H1 (cell line): ENCODE results near the gene SLC22A23. TPM values are rescaled to one million over a fixed set of nuclear protein-coding genes. Genes with fewer than 3 reads are reported as not detected.

Experiments
- CTCF ChIA-PET: fragments of 300-600 bp; sonication (Branson Sonifier 250); formaldehyde crosslinking; loops from one replicate; lab custom pipeline; 2021; ENCODE audit not compliant: partially characterized antibody; lab: Charles Lee
- POLR2A ChIA-PET: fragments of 300-600 bp; sonication (Branson Sonifier 250); formaldehyde crosslinking; loops from one replicate; lab custom pipeline; 2021; ENCODE audit warnings: inconsistent platforms; ENCODE audit not compliant: partially characterized antibody; lab: Charles Lee
- DNase-seq, 2 experiments: peaks; one replicate each; pipeline versions ENCODE4 v3.0.0 to v3.0.0-alpha.2; 2010 to 2022; ENCODE audit warnings: low spot score in 2 of 2, low read depth in 1 of 2, mixed read lengths in 1 of 2
- FAIRE-seq: peaks from 2 replicates; lab custom pipeline; 2011; peaks lifted over from hg19 to GRCh38; lab: Jason Lieb, UNC
- H2AFZ ChIP-seq: 2 replicates; pipeline ENCODE4 v1.8.1; 2012; ENCODE audit warnings: low read length, inconsistent platforms
- H2AK5ac ChIP-seq: 2 replicates; pipeline ENCODE4 v1.6.1; 2013; ENCODE audit warnings: low read depth, low read length
- H2BK120ac ChIP-seq: replicated peaks from 2 replicates; pipeline ENCODE3; 2013; ENCODE audit warnings: low read depth, low read length, inconsistent platforms
- H2BK12ac ChIP-seq: 2 replicates; pipeline ENCODE4 v1.6.1; 2013; ENCODE audit warnings: low read depth, low read length
- H2BK15ac ChIP-seq: 2 replicates; pipeline ENCODE4 v1.6.1; 2013; ENCODE audit warnings: low read length
- H2BK20ac ChIP-seq: 2 replicates; pipeline ENCODE4 v1.6.1; 2013; ENCODE audit warnings: low read length
- H2BK5ac ChIP-seq: 2 replicates; pipeline ENCODE4 v1.6.1; 2013; ENCODE audit warnings: low read depth, low read length
- H3K14ac ChIP-seq: 2 replicates; pipeline ENCODE4 v1.6.1; 2013; ENCODE audit warnings: inconsistent platforms; ENCODE audit not compliant: insufficient read length
- H3K18ac ChIP-seq: 2 replicates; pipeline ENCODE4 v1.6.1; 2013; ENCODE audit warnings: low read length; ENCODE audit errors: extremely low read depth
- H3K23ac ChIP-seq: 2 replicates; pipeline ENCODE4 v1.6.1; 2013; ENCODE audit warnings: inconsistent platforms; ENCODE audit not compliant: insufficient read length
- H3K23me2 ChIP-seq: 2 replicates; pipeline ENCODE4 v1.6.1; 2013; ENCODE audit warnings: low read depth, low read length
- H3K27ac ChIP-seq: 2 replicates; pipeline ENCODE4 v1.6.1; 2011; ENCODE audit warnings: low read depth, low read length, inconsistent platforms
- H3K27me3 ChIP-seq, 4 experiments: replicated peaks in 1 of 4; 1 replicate in 1 of 4; 2 replicates in 3 of 4; pipeline versions ENCODE4 v1.6.1 to v1.8.1; 2011 to 2013; ENCODE audit warnings: low read length in 3 of 4, mild to moderate bottlenecking in 3 of 4, inconsistent platforms in 2 of 4, mixed read lengths in 2 of 4, moderate library complexity in 1 of 4; ENCODE audit not compliant: control insufficient read depth in 3 of 4, insufficient read depth in 3 of 4; ENCODE audit errors: extremely low read depth in 1 of 4
- H3K36me3 ChIP-seq, 4 experiments: 2 replicates each; pipeline versions ENCODE4 v1.6.1 to v1.8.1; 2011 to 2013; ENCODE audit warnings: mild to moderate bottlenecking in 4 of 4, low read length in 3 of 4, moderate library complexity in 2 of 4, control low read depth in 1 of 4, inconsistent platforms in 1 of 4; ENCODE audit not compliant: insufficient read depth in 4 of 4, control insufficient read depth in 2 of 4
- H3K4ac ChIP-seq: replicated peaks from 2 replicates; pipeline ENCODE3; 2013; ENCODE audit warnings: low read length, low read depth, mixed read lengths, inconsistent platforms; ENCODE audit not compliant: insufficient read length
- H3K4me1 ChIP-seq, 4 experiments: replicated peaks in 1 of 4; 1 replicate in 1 of 4; 2 replicates in 3 of 4; pipeline versions ENCODE4 v1.6.1 to v1.8.1; 2011 to 2013; ENCODE audit warnings: low read length in 3 of 4, inconsistent platforms in 2 of 4, mixed read lengths in 1 of 4; ENCODE audit not compliant: insufficient read depth in 4 of 4, control insufficient read depth in 3 of 4
- H3K4me2 ChIP-seq, 2 experiments: 2 replicates each; pipeline versions ENCODE4 v1.6.1 to v1.8.1; 2011 to 2013; ENCODE audit warnings: low read depth in 2 of 2, low read length in 2 of 2, control low read depth in 1 of 2, inconsistent platforms in 1 of 2, mild to moderate bottlenecking in 1 of 2; ENCODE audit not compliant: insufficient read depth in 1 of 2
- H3K4me3 ChIP-seq, 4 experiments: fragments of 200-600, 300-600 bp in 1 of 4; sonication (generic), shearing (Covaris generic), sonication (Bioruptor Twin) in 1 of 4; 2 replicates each; pipeline versions ENCODE4 v1.5.1 to v1.8.1; 2011 to 2016; ENCODE audit warnings: low read length in 4 of 4, low read depth in 3 of 4, control low read depth in 2 of 4, inconsistent platforms in 2 of 4, mild to moderate bottlenecking in 2 of 4, mixed read lengths in 1 of 4, moderate library complexity in 1 of 4; ENCODE audit not compliant: insufficient read depth in 2 of 4; ENCODE audit errors: extremely low read depth in 1 of 4
- H3K56ac ChIP-seq: replicated peaks from 2 replicates; pipeline ENCODE3; 2013; ENCODE audit warnings: low read depth, mild to moderate bottlenecking, mixed read lengths, low read length, inconsistent platforms; ENCODE audit not compliant: insufficient read length
- H3K79me1 ChIP-seq: 2 replicates; pipeline ENCODE4 v1.6.1; 2013; ENCODE audit warnings: low read depth, low read length, control low read depth
- H3K79me2 ChIP-seq, 2 experiments: 2 replicates each; pipeline versions ENCODE4 v1.6.1 to v1.8.1; 2012 to 2013; ENCODE audit warnings: low read length in 2 of 2, mild to moderate bottlenecking in 2 of 2, inconsistent platforms in 1 of 2; ENCODE audit not compliant: insufficient read depth in 2 of 2, control insufficient read depth in 1 of 2
- H3K9ac ChIP-seq, 4 experiments: replicated peaks in 1 of 4; 1 replicate in 1 of 4; 2 replicates in 3 of 4; pipeline versions ENCODE4 v1.6.1 to v1.8.1; 2011 to 2013; ENCODE audit warnings: low read depth in 3 of 4, low read length in 3 of 4, control low read depth in 2 of 4, mild to moderate bottlenecking in 2 of 4, moderate library complexity in 2 of 4, inconsistent platforms in 1 of 4; ENCODE audit errors: extremely low read depth in 1 of 4
- H3K9me3 ChIP-seq, 2 experiments: 2 replicates each; pipeline versions ENCODE4 v1.6.1 to v1.8.1; 2012 to 2013; ENCODE audit warnings: mild to moderate bottlenecking in 2 of 2, moderate library complexity in 2 of 2, control low read depth in 1 of 2, inconsistent platforms in 1 of 2, low read depth in 1 of 2, low read length in 1 of 2, mixed read lengths in 1 of 2; ENCODE audit not compliant: insufficient read depth in 2 of 2
- H4K20me1 ChIP-seq, 2 experiments: replicated peaks in 1 of 2; 2 replicates each; pipeline versions ENCODE3 to v1.8.1; 2011 to 2013; ENCODE audit warnings: inconsistent platforms in 2 of 2, low read length in 2 of 2, mild to moderate bottlenecking in 1 of 2; ENCODE audit not compliant: insufficient read depth in 2 of 2, control insufficient read depth in 1 of 2
- H4K5ac ChIP-seq: 2 replicates; pipeline ENCODE4 v1.6.1; 2013; ENCODE audit warnings: low read length, low read depth, mixed read lengths, inconsistent platforms; ENCODE audit not compliant: insufficient read length
- H4K8ac ChIP-seq: 2 replicates; pipeline ENCODE4 v1.8.0; 2013; ENCODE audit warnings: mild to moderate bottlenecking, moderate library complexity, low read length, inconsistent platforms; ENCODE audit not compliant: insufficient read depth; ENCODE audit errors: extremely low read depth
- H4K91ac ChIP-seq: replicated peaks from 2 replicates; pipeline ENCODE3; 2013; ENCODE audit warnings: low read length, mixed read lengths, inconsistent platforms; ENCODE audit not compliant: insufficient read length
- ATF2 ChIP-seq: IDR thresholded peaks from 2 replicates; pipeline ENCODE4 v1.6.1; 2012; ENCODE audit warnings: low read length, inconsistent platforms
- BACH1 ChIP-seq: IDR thresholded peaks from 2 replicates; pipeline ENCODE4 v1.6.1; 2012; ENCODE audit warnings: low read length, improper control_type of control experiment
- CEBPB ChIP-seq: IDR thresholded peaks from 2 replicates; pipeline ENCODE4 v1.6.1; 2012; ENCODE audit warnings: low read depth, low read length
- E2F6 ChIP-seq: IDR thresholded peaks from 2 replicates; pipeline ENCODE4 v1.6.1; 2012; ENCODE audit warnings: inconsistent platforms
- FOSL1 ChIP-seq: IDR thresholded peaks from 2 replicates; pipeline ENCODE4 v1.6.1; 2011; ENCODE audit warnings: mild to moderate bottlenecking, low read depth, low read length, moderate library complexity; ENCODE audit not compliant: insufficient read depth
- JUN ChIP-seq: IDR thresholded peaks from 2 replicates; pipeline ENCODE4 v1.6.1; 2011; ENCODE audit warnings: low read depth, mild to moderate bottlenecking, improper control_type of control experiment, low read length
- JUND ChIP-seq: IDR thresholded peaks from 2 replicates; pipeline ENCODE4 v1.6.1; 2011; ENCODE audit warnings: mild to moderate bottlenecking, improper control_type of control experiment, low read length
- MAFK ChIP-seq: IDR thresholded peaks from 2 replicates; pipeline ENCODE4 v1.6.1; 2012; ENCODE audit warnings: low read depth, mild to moderate bottlenecking, improper control_type of control experiment, low read length
- NANOG ChIP-seq: IDR thresholded peaks from 2 replicates; pipeline ENCODE4 v1.6.1; 2011; ENCODE audit warnings: low read length, low read depth, mild to moderate bottlenecking, inconsistent platforms; ENCODE audit not compliant: insufficient read depth, poor library complexity, severe bottlenecking
- NRF1 ChIP-seq: IDR thresholded peaks from 2 replicates; pipeline ENCODE4 v1.6.1; 2011; ENCODE audit warnings: mild to moderate bottlenecking, low read depth, low read length, improper control_type of control experiment
- PHF8 ChIP-seq: fragments of 200-600 bp; sonication (generic); conservative IDR thresholded peaks from 2 replicates; pipeline ENCODE4 v1.7.1; 2012; ENCODE audit warnings: low read depth, mild to moderate bottlenecking, inconsistent platforms, low read length, moderate library complexity
- SP4 ChIP-seq: IDR thresholded peaks from 2 replicates; pipeline ENCODE4 v1.6.1; 2012; ENCODE audit warnings: low read length, inconsistent platforms
- WGBS, 2 experiments: shearing (Covaris generic) in 1 of 2; methylation state at CpG; one replicate each; pipeline versions ENCODE4 v1.1.6 to v1.1.7; 2013 to 2015; ENCODE audit warnings: low lambda C conversion rate in 2 of 2, mixed read lengths in 2 of 2, inconsistent platforms in 1 of 2, low coverage in 1 of 2, missing lambda C conversion rate in 1 of 2; ENCODE audit not compliant: insufficient replicate concordance in 2 of 2, insufficient coverage in 1 of 2, insufficient read length in 1 of 2; ENCODE audit errors: extremely low coverage in 1 of 2, missing lambda C conversion rate in 1 of 2; 5-methylcytosine and 5-hydroxymethylcytosine counted together
- polyA plus RNA-seq, 7 experiments: library from polyadenylated mRNA; depleted of rRNA in 3 of 7; stranded (reverse) in 5 of 7; unstranded in 2 of 7; fragments of >200 nt in 5 of 7; fragments of 200-250 nt in 2 of 7; gene quantifications; 1 replicate in 5 of 7; 2 replicates in 1 of 7; 4 replicates in 1 of 7; pipeline versions ENCODE4 v1.2.1 to v1.2.3, GENCODE V29; 2011 to 2013; ENCODE audit warnings: missing spikeins in 2 of 7, mixed read lengths in 2 of 7
- total RNA-seq: library from RNA; stranded (reverse); fragmentation: NEBNext Ultra II Directional; extraction: Animal tissue kit (Norgen Biotek cat#: 25700); gene quantifications from 2 replicates; pipeline ENCODE4 v1.2.1, GENCODE V29; 2021

Gene SLC22A23
- total and polyA plus RNA-seq, 2 of the 8 experiments (the other 6 are each of a cell fraction or from before 2014, with no cell fraction given), result 9.9 to 38.4 TPM

GRCh38 chr6:3245216-3245615, 211.6 kb downstream of the SLC22A23 start:
- Histone ChIP-seq H3K27me3 (no peaks in the 10 kb centered on the region), H3K9me3 (no peaks in the 10 kb centered on the region), H3K4me2 (no peak overlapping the region), H2AFZ (no peak overlapping the region), H4K5ac (no peak overlapping the region), H4K91ac (no peak overlapping the region), H3K14ac (no peak overlapping the region), H3K4me3 (no peak overlapping the region), H3K4me1 (peaks cover 0 to 9% (median 6%) of the 10 kb centered on the region in 4 experiments; a peak in 5 of 7 replicates), H3K36me3 (no peaks in the 10 kb centered on the region), H3K4ac (no peak overlapping the region), H2AK5ac (no peak overlapping the region), H3K9ac (no peak overlapping the region), H2BK20ac (no peak overlapping the region), H2BK15ac (no peak overlapping the region), H3K79me2 (no peaks in the 10 kb centered on the region), H4K20me1 (no peaks in the 10 kb centered on the region), H3K23me2 (no peaks in the 10 kb centered on the region), H3K23ac (no peak overlapping the region), H4K8ac (no peak overlapping the region), H3K56ac (no peak overlapping the region), H2BK5ac (no peak overlapping the region), H2BK120ac (no peak overlapping the region), H3K79me1 (no peaks in the 10 kb centered on the region), H3K18ac (no peak overlapping the region), H2BK12ac (no peak overlapping the region), H3K27ac (no peak overlapping the region)
- FAIRE-seq, result no peak
- ChIA-PET POLR2A (interaction anchor here (0.6 to 10.7 kb wide), 3 partner anchors 16 to 98 kb away, joined by 3 to 122 read pairs (median 4); partner anchors contain the start of gene TUBB2B), CTCF (interaction anchor here (1.0 to 12.9 kb wide), 4 partner anchors 11 to 120 kb away, joined by 3 to 263 read pairs (median 4); partner anchors contain the start of gene TUBB2B)
- 96% methylated on average over 5 of the region's 5 CpGs; no CpG with 5 or more reads in 1 of the 2 experiments for WGBS, 2 experiments
- no peak for DNase-seq
- TF ChIP-seq E2F6 (no peak), NRF1 (no peak), MAFK (no peak), BACH1 (no peak), NANOG (no peak), CEBPB (no peak), JUND (no peak), PHF8 (no peak), JUN (no peak), SP4 (no peak), ATF2 (no peak), FOSL1 (no peak)
